Activated CD4-positive, alpha-beta T cell treated with anti-CD3 and anti-CD28 coated beads for 1 hour (primary cell): ENCODE results near the gene PRAMEF25.
"Not testable (repeated sequence)": the region's sequence is repeated elsewhere in the genome, so short reads cannot be mapped to it uniquely, and the experiment has no call there.

Source experiments
- DNase-seq: peaks from one replicate; pipeline ENCODE4 v3.0.0-alpha.2; 2020

Gene PRAMEF25

DNA sequence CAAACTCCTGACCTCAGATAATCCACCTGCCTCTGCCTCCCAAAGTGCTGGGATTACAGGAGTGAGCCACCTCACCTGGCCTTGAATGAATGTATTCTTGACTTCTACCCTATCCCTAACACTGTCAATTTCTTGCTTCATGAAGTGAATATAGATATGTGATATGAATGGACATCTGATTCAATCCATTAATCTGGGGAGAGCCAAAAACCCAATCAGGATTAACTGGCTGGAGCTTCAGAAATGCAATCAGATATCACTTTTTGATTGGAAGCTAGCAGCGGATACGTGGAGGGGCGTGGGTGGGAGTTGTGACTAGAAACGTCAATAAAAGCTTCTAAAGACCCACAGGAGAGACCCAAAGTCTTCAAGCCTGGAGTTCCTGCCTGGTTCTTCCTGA lies at the start of gene PRAMEF25:
PRAMEF25 (plus strand) TSS at position 301 of the 400 bp plus-strand sequence. CDS start 2,920 bp downstream, outside the sequence.
- not testable (repeated sequence) for DNase-seq

DNA sequence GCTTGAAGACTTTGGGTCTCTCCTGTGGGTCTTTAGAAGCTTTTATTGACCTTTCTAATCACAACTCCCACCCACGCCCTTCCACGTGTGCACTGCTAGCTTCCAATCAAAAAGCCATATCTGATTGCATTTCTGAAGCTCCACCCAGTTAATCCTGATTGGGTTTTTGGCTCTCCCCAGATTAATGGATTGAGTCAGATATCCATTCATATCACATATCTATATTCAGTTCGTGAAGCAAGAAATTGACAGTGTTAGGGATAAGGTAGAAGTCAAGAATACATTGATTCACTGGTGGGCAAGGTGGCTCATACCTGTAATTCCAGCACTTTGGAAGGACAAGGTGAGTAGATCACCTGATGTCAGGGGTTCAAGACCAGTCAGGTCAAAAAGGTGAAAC lies 14.1 kb upstream of the PRAMEF25 start, which contains the start of gene PRAMEF27:
PRAMEF27 (minus strand) TSS at position 101 of the 400 bp plus-strand sequence. CDS start 2,916 bp downstream, outside the sequence.
- DNase-seq = not testable (repeated sequence)

- DNase-seq = not testable (repeated sequence)
These were observed 46.2 kb downstream of the PRAMEF25 start, which contains the start of gene HNRNPCL2 for GRCh38 chr1:13116754-13117153. TSS of gene HNRNPCL2 (minus strand) at chr1:13116854. CDS start at chr1:13116400, 454 bp downstream.
